ENCODE results near the gene N4BP2L2. TPM values are rescaled to one million over a fixed set of nuclear protein-coding genes. Genes with fewer than 3 reads are reported as not detected.
A peak's percentile ranks its signal among the peaks of the same experiment; 100 is the strongest.

Gene N4BP2L2
- total RNA-seq, 1 donor from 2014 or later, result 76.6 TPM

DNA sequence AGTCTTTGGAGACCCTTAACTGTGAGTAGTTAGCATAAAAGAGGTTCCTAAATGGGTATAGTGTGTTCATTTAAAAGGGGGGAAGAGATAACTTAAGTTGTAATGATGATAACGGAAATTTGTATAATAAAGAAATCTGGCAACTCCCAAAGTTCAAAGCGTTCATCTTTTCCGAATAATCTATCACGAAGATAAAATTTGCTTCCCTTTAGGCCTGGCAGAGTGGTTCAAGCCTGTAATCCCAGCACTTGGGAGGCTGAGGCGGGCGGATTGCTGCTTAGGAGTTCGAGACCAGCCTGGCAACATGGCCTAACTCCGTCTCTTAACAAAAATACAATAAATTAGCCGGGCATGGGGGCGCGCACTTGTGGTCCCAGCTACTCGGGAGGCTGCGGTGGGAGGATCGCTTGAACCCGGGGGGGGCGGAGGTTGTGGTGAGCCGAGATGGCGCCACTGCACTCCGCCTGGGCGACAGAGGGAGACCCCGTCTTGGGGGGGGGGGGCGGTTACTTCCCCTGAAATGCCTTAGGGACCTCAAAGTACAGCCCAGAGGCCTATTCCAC, 934 bp downstream of the N4BP2L2 start:
- FAIRE-seq (no peak), DNase-seq (ENCODE audit: low read depth) (no peak)
- Histone ChIP-seq H3K4me3 (ENCODE audit: low read depth, low read length) (peak overlapping the region; percentile 45), H3K36me3 (ENCODE audit: control insufficient read depth, insufficient read depth, low read length) (peaks cover 2% of the 10 kb centered on the region), H3K27me3 (ENCODE audit: control insufficient read depth, insufficient read depth, low read length) (no peaks in the 10 kb centered on the region)
- TF ChIP-seq, protein P1, sequence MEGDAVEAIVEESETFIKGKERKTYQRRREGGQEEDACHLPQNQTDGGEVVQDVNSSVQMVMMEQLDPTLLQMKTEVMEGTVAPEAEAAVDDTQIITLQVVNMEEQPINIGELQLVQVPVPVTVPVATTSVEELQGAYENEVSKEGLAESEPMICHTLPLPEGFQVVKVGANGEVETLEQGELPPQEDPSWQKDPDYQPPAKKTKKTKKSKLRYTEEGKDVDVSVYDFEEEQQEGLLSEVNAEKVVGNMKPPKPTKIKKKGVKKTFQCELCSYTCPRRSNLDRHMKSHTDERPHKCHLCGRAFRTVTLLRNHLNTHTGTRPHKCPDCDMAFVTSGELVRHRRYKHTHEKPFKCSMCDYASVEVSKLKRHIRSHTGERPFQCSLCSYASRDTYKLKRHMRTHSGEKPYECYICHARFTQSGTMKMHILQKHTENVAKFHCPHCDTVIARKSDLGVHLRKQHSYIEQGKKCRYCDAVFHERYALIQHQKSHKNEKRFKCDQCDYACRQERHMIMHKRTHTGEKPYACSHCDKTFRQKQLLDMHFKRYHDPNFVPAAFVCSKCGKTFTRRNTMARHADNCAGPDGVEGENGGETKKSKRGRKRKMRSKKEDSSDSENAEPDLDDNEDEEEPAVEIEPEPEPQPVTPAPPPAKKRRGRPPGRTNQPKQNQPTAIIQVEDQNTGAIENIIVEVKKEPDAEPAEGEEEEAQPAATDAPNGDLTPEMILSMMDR (IDR thresholded peaks at IDR 0.05; ENCODE audit: insufficient read depth, low read length, severe bottlenecking), result no peak

- DNase-seq (ENCODE audit: low read depth), result no peak
- FAIRE-seq, result no peak
- TF ChIP-seq, protein P1 (IDR thresholded peaks at IDR 0.05; ENCODE audit: insufficient read depth, low read length, severe bottlenecking), result no peak
- no peaks in the 10 kb centered on the region for H3K27me3 ChIP-seq (ENCODE audit: control insufficient read depth, insufficient read depth, low read length)
- peaks cover 2% of the 10 kb centered on the region for H3K36me3 ChIP-seq (ENCODE audit: control insufficient read depth, insufficient read depth, low read length)
- no peak overlapping the region for H3K4me3 ChIP-seq (ENCODE audit: low read depth, low read length)
Measured at GRCh38 chr13:32535748-32536147, 2.8 kb downstream of the N4BP2L2 start.

DNA sequence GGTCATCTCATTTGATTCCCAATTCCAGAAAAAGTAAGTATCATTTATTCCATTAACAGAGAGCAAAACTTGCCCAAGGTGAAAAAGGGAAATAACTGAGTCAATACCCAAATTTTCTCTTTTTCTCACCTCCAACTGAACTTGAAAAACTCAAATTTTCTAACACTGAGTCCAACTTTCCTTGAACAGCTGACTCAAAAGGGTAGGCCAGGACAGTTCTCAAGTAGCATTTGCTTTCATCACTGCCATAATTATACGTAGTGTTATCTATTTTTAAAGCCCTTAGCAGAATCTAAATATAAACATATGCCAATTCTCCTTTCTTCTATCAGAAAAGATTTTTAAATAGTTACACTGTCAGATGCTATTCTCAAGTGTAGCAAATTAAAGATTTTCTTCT, 3.5 kb downstream of the N4BP2L2 start:
- DNase-seq (ENCODE audit: low read depth) (no peak), FAIRE-seq (no peak)
- Histone ChIP-seq H3K4me3 (ENCODE audit: low read depth, low read length) (no peak overlapping the region), H3K27me3 (ENCODE audit: control insufficient read depth, insufficient read depth, low read length) (no peaks in the 10 kb centered on the region), H3K36me3 (ENCODE audit: control insufficient read depth, insufficient read depth, low read length) (peaks cover 2% of the 10 kb centered on the region)
- TF ChIP-seq, protein P1 (IDR thresholded peaks at IDR 0.05; ENCODE audit: insufficient read depth, low read length, severe bottlenecking), result no peak

GRCh38 chr13:32530841-32531253, 7.7 kb downstream of the N4BP2L2 start:
- Histone ChIP-seq H3K4me3 (ENCODE audit: low read depth, low read length) (no peak overlapping the region), H3K36me3 (ENCODE audit: control insufficient read depth, insufficient read depth, low read length) (peaks cover 2% of the 10 kb centered on the region), H3K27me3 (ENCODE audit: control insufficient read depth, insufficient read depth, low read length) (no peaks in the 10 kb centered on the region)
- FAIRE-seq (no peak), DNase-seq (ENCODE audit: low read depth) (no peak)
- TF ChIP-seq, protein P1 (IDR thresholded peaks at IDR 0.05; ENCODE audit: insufficient read depth, low read length, severe bottlenecking), result no peak

DNA sequence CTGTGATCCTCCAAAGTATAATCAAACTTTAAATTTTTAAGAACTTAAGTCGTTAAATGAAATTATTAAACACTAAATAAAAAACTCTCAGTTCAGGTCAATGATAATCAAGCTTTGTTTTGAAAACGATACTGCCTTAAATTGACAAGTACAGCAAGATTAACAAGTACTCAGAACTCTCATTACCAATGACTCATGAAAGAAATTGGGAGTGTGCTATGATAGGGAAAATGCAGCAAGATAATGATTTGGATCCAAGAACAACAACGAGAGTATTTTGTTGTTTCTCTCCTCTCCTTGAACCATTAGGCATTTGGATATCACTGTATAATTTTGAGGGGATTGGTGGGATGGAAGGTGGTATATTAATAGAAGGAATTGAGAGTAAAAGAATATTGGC, 10.2 kb downstream of the N4BP2L2 start:
- H3K4me3 ChIP-seq (ENCODE audit: low read depth, low read length), result no peak overlapping the region

More for the DNA sequence above, 10.2 kb downstream of the N4BP2L2 start:
- no peaks in the 10 kb centered on the region for H3K27me3 ChIP-seq (ENCODE audit: control insufficient read depth, insufficient read depth, low read length)
- H3K36me3 ChIP-seq (ENCODE audit: control insufficient read depth, insufficient read depth, low read length), result peaks cover 4% of the 10 kb centered on the region
- DNase-seq (ENCODE audit: low read depth), result peak; percentile 51
- no peak for FAIRE-seq
- TF ChIP-seq, protein P1 (IDR thresholded peaks at IDR 0.05; ENCODE audit: insufficient read depth, low read length, severe bottlenecking), result no peak

All from bronchial epithelial cell (primary cell).